HepG2 (cell line): ENCODE results near the gene LENEP.

ENCODE experiments used
- ATF7 ChIP-seq, 2 experiments: fragments of 450-650 bp in 1 of 2; sonication (generic) in 1 of 2; formaldehyde crosslinking in 1 of 2; IDR thresholded peaks; 2 replicates each; pipeline versions ENCODE4 v1.4.0 to v1.6.1; 2016 to 2020; ENCODE audit warnings: antibody characterized with exemption in 1 of 2, mild to moderate bottlenecking in 1 of 2, missing genetic modification reagents in 1 of 2
- DMAP1 ChIP-seq: IDR thresholded peaks from 2 replicates; pipeline ENCODE4 v1.6.1; 2016
- HMGA1 ChIP-seq: sonication (generic); formaldehyde crosslinking; conservative IDR thresholded peaks from 2 replicates; pipeline ENCODE4 v1.4.0; 2020; ENCODE audit warnings: missing genetic modification reagents
- ZNF747 ChIP-seq: sonication (generic); formaldehyde crosslinking; IDR thresholded peaks from 2 replicates; pipeline ENCODE4 v1.8.1; 2023; ENCODE audit warnings: missing genetic modification reagents, mild to moderate bottlenecking, borderline replicate concordance
- ZNF780A ChIP-seq: sonication (generic); formaldehyde crosslinking; IDR thresholded peaks from 2 replicates; pipeline ENCODE4 v1.8.0; 2022; ENCODE audit warnings: mild to moderate bottlenecking, missing genetic modification reagents, moderate library complexity
- ZNF781 ChIP-seq: sonication (generic); formaldehyde crosslinking; IDR thresholded peaks from 2 replicates; pipeline ENCODE4 v1.5.1; 2020; ENCODE audit warnings: borderline replicate concordance, mild to moderate bottlenecking, missing genetic modification reagents; ENCODE audit errors: not compliant biosample characterization
- TF ChIP-seq, protein P1 (sequence below): sonication (generic); formaldehyde crosslinking; IDR thresholded peaks from 2 replicates; pipeline ENCODE4 v1.4.0; 2020; ENCODE audit warnings: low read depth, mild to moderate bottlenecking, missing genetic modification reagents

DNA sequence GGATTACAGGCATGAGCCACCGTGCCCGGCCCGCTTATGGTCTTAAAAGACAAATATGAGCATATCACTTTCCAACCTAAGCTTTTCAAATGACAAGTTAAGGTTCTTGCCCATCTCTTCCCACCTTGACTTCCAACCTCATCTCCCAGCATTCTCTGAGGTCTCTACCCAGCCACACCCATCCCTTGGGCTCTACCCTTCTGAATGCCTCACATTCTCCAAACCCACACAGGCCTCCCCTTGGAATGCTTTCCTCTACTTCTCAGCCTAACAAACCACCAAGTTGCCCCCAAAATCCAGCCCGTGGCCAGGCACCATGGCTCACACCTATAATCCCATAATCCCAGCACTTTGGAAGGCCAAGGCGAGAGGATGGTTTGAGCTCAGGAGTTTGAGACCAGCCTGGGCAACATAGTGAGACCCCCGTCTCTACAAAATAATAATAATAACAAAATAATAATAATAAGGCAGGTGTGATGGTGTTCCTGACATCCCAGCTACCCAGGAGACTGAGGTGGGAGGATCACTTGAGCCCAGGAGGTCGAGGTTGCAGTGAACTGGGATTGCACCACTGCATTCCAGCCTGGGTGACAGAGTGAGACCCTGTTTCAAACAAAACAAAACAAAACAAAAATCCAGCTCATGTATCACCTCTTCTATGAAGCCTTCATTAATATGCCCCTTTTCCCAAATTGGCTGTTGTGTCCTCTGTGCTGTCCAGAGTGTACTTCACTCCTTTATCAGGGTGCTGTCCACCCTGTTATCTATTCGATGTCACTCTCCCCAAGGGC lies 28.9 kb downstream of the LENEP start:
- no peak for TF ChIP-seq ZNF781
- TF ChIP-seq ZNF747, result no peak
- no peak for TF ChIP-seq ZNF780A
- TF ChIP-seq ATF7 (IDR thresholded peaks at IDR 0.05), result no peak
- no peak for TF ChIP-seq ATF7 (CRISPR knock-in tag; IDR thresholded peaks at IDR 0.05)
- TF ChIP-seq, protein P1, sequence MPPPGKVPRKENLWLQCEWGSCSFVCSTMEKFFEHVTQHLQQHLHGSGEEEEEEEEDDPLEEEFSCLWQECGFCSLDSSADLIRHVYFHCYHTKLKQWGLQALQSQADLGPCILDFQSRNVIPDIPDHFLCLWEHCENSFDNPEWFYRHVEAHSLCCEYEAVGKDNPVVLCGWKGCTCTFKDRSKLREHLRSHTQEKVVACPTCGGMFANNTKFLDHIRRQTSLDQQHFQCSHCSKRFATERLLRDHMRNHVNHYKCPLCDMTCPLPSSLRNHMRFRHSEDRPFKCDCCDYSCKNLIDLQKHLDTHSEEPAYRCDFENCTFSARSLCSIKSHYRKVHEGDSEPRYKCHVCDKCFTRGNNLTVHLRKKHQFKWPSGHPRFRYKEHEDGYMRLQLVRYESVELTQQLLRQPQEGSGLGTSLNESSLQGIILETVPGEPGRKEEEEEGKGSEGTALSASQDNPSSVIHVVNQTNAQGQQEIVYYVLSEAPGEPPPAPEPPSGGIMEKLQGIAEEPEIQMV, result no peak
- no peak for TF ChIP-seq DMAP1 (CRISPR knock-in tag)
- TF ChIP-seq HMGA1 (CRISPR knock-in tag), result no peak
